ENCODE data around the gene GPC6. TPM values are rescaled to one million over a fixed set of nuclear protein-coding genes. Genes with fewer than 3 reads are reported as not detected.

GPC6 gene
- total and polyA plus RNA-seq, 4 donors: 5.9 to 29.1 (median 18.2) TPM

DNA sequence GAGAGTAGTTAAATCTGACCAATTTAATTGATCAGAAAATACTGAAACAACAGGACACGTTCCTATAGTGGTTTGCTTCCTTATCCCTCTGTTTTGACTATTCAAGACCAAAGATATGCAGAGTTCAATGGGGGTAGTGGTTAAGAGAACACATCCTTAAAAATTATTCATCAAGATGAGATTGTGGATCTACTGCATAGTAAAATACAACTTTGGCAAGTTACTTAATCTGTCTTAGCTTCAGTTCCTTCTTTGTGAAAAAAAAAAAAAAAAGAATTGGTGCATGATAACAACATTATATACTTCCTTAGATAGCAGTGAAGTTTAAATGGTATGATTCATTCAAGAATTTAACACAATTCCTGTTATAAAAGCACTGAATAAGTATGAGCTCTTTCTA lies 700.8 kb downstream of the GPC6 start (continued):
- TF ChIP-seq, protein P1, sequence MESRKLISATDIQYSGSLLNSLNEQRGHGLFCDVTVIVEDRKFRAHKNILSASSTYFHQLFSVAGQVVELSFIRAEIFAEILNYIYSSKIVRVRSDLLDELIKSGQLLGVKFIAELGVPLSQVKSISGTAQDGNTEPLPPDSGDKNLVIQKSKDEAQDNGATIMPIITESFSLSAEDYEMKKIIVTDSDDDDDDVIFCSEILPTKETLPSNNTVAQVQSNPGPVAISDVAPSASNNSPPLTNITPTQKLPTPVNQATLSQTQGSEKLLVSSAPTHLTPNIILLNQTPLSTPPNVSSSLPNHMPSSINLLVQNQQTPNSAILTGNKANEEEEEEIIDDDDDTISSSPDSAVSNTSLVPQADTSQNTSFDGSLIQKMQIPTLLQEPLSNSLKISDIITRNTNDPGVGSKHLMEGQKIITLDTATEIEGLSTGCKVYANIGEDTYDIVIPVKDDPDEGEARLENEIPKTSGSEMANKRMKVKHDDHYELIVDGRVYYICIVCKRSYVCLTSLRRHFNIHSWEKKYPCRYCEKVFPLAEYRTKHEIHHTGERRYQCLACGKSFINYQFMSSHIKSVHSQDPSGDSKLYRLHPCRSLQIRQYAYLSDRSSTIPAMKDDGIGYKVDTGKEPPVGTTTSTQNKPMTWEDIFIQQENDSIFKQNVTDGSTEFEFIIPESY (IDR thresholded peaks at IDR 0.05): no peak
- TF ChIP-seq, protein P2, sequence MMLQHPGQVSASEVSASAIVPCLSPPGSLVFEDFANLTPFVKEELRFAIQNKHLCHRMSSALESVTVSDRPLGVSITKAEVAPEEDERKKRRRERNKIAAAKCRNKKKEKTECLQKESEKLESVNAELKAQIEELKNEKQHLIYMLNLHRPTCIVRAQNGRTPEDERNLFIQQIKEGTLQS (IDR thresholded peaks at IDR 0.05): no peak
- TF ChIP-seq GABPA (IDR thresholded peaks at IDR 0.05 in 1 of 2, conservative IDR thresholded peaks at IDR 0.05 in 1 of 2) (no peak), NR2F2 (IDR thresholded peaks at IDR 0.05) (no peak)
- TF ChIP-seq, protein P3, sequence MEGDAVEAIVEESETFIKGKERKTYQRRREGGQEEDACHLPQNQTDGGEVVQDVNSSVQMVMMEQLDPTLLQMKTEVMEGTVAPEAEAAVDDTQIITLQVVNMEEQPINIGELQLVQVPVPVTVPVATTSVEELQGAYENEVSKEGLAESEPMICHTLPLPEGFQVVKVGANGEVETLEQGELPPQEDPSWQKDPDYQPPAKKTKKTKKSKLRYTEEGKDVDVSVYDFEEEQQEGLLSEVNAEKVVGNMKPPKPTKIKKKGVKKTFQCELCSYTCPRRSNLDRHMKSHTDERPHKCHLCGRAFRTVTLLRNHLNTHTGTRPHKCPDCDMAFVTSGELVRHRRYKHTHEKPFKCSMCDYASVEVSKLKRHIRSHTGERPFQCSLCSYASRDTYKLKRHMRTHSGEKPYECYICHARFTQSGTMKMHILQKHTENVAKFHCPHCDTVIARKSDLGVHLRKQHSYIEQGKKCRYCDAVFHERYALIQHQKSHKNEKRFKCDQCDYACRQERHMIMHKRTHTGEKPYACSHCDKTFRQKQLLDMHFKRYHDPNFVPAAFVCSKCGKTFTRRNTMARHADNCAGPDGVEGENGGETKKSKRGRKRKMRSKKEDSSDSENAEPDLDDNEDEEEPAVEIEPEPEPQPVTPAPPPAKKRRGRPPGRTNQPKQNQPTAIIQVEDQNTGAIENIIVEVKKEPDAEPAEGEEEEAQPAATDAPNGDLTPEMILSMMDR (IDR thresholded peaks at IDR 0.05; ENCODE audit: low read depth, low read length, missing input control): no peak

DNA sequence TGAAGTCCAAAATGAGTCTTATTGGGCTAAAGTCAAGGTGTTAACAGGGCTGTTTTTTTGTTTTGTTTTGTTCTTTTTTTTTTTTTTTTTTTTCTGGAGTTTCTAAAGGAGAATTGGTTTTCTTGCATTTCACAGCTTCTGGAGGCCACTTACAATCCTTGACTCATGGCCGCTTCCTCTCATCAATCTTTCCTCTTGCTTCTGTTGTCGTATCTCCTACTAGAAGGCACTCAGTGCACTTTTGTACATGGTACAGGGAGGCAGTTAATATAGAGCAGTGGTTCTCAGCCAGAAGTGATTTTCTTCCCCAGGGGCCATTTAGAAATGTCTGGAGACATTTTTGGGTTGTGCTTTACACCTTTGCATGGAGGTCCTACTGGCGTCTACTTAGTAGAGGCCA lies 706.3 kb downstream of the GPC6 start:
- Histone ChIP-seq H3K27ac (ENCODE audit: low read depth in 1 of 2, low read length in 2 of 2) (no peak overlapping the region), H3K36me3 (ENCODE audit: control insufficient read depth in 4 of 4, insufficient read depth in 3 of 4, low read depth in 1 of 4, low read length in 3 of 4) (no peaks in the 10 kb centered on the region), H3K9me3 (ENCODE audit: control insufficient read depth in 4 of 4, low read length in 3 of 4) (no peaks in the 10 kb centered on the region), H3K27me3 (ENCODE audit: control insufficient read depth in 4 of 4, insufficient read depth in 4 of 4, low read length in 3 of 4) (no peaks in the 10 kb centered on the region), H3K4me3 (ENCODE audit: low read depth in 1 of 3, low read length in 3 of 3) (no peak overlapping the region), H3K4me1 (ENCODE audit: control insufficient read depth in 4 of 4, insufficient read depth in 4 of 4, low read length in 3 of 4) (no peaks in the 10 kb centered on the region), H3K9ac (ENCODE audit: low read depth in 1 of 2, low read length in 2 of 2) (no peak overlapping the region)
- no peak for DNase-seq (ENCODE audit: low spot score)
- 94% methylated on average over 3 of the region's 3 CpGs for WGBS
- TF ChIP-seq FOXA1 (IDR thresholded peaks at IDR 0.05): no peak

DNA sequence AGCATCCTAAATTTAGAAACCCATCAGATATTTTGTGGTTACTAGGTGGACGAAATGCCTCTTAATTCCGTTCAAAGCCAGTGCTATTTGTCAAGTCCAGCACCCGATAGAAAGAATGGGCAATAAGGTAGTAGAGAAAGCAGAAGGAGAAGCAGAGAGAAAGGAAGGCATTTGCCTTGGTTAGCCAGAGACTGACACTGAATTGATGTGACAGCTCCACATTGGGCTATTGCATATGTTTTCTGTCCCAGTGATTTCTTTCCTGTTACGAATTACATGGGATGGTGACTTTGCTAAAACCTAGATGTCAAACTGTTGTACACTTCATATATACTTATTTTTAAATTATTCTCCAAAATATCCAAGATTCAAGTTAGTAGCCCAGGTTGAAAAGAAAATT lies 710.3 kb downstream of the GPC6 start:
- Histone ChIP-seq H3K36me3 (ENCODE audit: control insufficient read depth in 4 of 4, insufficient read depth in 3 of 4, low read depth in 1 of 4, low read length in 3 of 4) (no peaks in the 10 kb centered on the region), H3K4me3 (ENCODE audit: low read depth in 1 of 3, low read length in 3 of 3) (no peak overlapping the region), H3K9me3 (ENCODE audit: control insufficient read depth in 4 of 4, low read length in 3 of 4) (no peaks in the 10 kb centered on the region), H3K27ac (ENCODE audit: low read depth in 1 of 2, low read length in 2 of 2) (no peak overlapping the region), H3K4me1 (ENCODE audit: control insufficient read depth in 4 of 4, insufficient read depth in 4 of 4, low read length in 3 of 4) (no peaks in the 10 kb centered on the region), H3K27me3 (ENCODE audit: control insufficient read depth in 4 of 4, insufficient read depth in 4 of 4, low read length in 3 of 4) (no peaks in the 10 kb centered on the region), H3K9ac (ENCODE audit: low read depth in 1 of 2, low read length in 2 of 2) (no peak overlapping the region)
- no peak for DNase-seq (ENCODE audit: low spot score)
- TF ChIP-seq, protein P4, sequence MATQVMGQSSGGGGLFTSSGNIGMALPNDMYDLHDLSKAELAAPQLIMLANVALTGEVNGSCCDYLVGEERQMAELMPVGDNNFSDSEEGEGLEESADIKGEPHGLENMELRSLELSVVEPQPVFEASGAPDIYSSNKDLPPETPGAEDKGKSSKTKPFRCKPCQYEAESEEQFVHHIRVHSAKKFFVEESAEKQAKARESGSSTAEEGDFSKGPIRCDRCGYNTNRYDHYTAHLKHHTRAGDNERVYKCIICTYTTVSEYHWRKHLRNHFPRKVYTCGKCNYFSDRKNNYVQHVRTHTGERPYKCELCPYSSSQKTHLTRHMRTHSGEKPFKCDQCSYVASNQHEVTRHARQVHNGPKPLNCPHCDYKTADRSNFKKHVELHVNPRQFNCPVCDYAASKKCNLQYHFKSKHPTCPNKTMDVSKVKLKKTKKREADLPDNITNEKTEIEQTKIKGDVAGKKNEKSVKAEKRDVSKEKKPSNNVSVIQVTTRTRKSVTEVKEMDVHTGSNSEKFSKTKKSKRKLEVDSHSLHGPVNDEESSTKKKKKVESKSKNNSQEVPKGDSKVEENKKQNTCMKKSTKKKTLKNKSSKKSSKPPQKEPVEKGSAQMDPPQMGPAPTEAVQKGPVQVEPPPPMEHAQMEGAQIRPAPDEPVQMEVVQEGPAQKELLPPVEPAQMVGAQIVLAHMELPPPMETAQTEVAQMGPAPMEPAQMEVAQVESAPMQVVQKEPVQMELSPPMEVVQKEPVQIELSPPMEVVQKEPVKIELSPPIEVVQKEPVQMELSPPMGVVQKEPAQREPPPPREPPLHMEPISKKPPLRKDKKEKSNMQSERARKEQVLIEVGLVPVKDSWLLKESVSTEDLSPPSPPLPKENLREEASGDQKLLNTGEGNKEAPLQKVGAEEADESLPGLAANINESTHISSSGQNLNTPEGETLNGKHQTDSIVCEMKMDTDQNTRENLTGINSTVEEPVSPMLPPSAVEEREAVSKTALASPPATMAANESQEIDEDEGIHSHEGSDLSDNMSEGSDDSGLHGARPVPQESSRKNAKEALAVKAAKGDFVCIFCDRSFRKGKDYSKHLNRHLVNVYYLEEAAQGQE (IDR thresholded peaks at IDR 0.05): no peak
- TF ChIP-seq TAF1 (conservative IDR thresholded peaks at IDR 0.05): no peak
- no peak for TF ChIP-seq HNF4G (IDR thresholded peaks at IDR 0.05)
- TF ChIP-seq YY1 (IDR thresholded peaks at IDR 0.05): no peak
- TF ChIP-seq SP1 (IDR thresholded peaks at IDR 0.05): no peak
- no peak for TF ChIP-seq GABPA (IDR thresholded peaks at IDR 0.05 in 1 of 2, conservative IDR thresholded peaks at IDR 0.05 in 1 of 2)
- TF ChIP-seq, protein P5, sequence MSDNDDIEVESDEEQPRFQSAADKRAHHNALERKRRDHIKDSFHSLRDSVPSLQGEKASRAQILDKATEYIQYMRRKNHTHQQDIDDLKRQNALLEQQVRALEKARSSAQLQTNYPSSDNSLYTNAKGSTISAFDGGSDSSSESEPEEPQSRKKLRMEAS (IDR thresholded peaks at IDR 0.05): no peak
- TF ChIP-seq, protein P3 (IDR thresholded peaks at IDR 0.05; ENCODE audit: low read depth, low read length, missing input control): no peak
- TF ChIP-seq, protein P2 (IDR thresholded peaks at IDR 0.05): no peak
- no peak for TF ChIP-seq HNF4A (conservative IDR thresholded peaks at IDR 0.05)
- no peak for TF ChIP-seq NR2F2 (IDR thresholded peaks at IDR 0.05)
- TF ChIP-seq FOXA2 (IDR thresholded peaks at IDR 0.05): no peak
- TF ChIP-seq FOXA1 (IDR thresholded peaks at IDR 0.05): no peak
- TF ChIP-seq RAD21 (IDR thresholded peaks at IDR 0.05): no peak
- TF ChIP-seq RXRA (IDR thresholded peaks at IDR 0.05): no peak
- WGBS: 88% methylated on average over 4 of the region's 4 CpGs

Data from liver (tissue), 9 donors.